ENCODE measurements around the gene FH.

FH gene

DNA sequence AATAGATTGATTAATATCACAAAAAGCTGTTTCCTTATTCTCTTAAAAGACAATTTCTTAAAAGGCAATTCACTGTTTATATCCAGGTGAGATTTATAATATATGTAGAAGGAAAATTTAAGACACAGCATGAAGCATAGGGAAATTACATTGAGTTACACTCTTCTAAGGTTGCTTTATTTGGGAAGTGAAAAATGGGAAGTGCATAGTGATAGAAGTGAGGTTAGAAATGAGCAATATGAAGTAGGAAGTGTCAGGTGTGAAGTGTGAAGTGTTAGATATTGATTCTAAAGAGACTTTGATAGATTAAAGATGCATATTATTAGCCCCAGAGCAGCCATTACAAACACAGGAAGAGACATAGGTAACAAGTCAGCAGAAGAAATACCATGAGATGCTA, 40.3 kb downstream of the FH start:
- TF ChIP-seq, protein P1, sequence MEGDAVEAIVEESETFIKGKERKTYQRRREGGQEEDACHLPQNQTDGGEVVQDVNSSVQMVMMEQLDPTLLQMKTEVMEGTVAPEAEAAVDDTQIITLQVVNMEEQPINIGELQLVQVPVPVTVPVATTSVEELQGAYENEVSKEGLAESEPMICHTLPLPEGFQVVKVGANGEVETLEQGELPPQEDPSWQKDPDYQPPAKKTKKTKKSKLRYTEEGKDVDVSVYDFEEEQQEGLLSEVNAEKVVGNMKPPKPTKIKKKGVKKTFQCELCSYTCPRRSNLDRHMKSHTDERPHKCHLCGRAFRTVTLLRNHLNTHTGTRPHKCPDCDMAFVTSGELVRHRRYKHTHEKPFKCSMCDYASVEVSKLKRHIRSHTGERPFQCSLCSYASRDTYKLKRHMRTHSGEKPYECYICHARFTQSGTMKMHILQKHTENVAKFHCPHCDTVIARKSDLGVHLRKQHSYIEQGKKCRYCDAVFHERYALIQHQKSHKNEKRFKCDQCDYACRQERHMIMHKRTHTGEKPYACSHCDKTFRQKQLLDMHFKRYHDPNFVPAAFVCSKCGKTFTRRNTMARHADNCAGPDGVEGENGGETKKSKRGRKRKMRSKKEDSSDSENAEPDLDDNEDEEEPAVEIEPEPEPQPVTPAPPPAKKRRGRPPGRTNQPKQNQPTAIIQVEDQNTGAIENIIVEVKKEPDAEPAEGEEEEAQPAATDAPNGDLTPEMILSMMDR (IDR thresholded peaks at IDR 0.05; ENCODE audit: low read depth, low read length), result no peak
- DNase-seq, result no peak

DNA sequence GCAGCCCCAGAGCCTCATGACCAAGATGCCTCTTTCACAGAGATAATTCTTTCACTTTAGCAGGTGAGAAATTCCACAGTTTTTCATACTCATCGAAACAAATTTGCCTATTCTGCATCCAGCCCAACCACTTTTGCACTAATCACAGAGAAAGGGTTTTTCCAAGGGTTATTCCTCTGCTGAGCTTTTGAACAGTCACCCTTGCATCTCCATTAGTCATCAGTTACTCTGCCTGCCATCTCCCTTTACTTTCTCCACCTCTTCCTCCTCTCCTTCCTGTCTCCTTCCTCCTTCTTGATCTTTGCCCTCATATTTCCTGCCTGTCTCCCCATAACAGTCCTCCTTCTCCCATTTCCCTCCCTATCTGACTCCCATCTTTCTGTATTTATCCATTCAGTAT, 43.9 kb downstream of the FH start:
- TF ChIP-seq, protein P1 (IDR thresholded peaks at IDR 0.05; ENCODE audit: low read depth, low read length), result no peak
- Histone ChIP-seq H3K4me3 (ENCODE audit: low read depth, low read length) (no peak overlapping the region), H3K36me3 (no peaks in the 10 kb centered on the region), H3K27me3 (ENCODE audit: insufficient read depth, low read depth, severe bottlenecking) (no peaks in the 10 kb centered on the region), H3K9me3 (ENCODE audit: severe bottlenecking) (no peaks in the 10 kb centered on the region), H3K27ac (no peak overlapping the region)
- DNase-seq, result no peak

More for the DNA sequence above, 40.3 kb downstream of the FH start:
- Histone ChIP-seq H3K27ac (no peak overlapping the region), H3K4me3 (ENCODE audit: low read depth, low read length) (no peak overlapping the region), H3K9me3 (ENCODE audit: severe bottlenecking) (no peaks in the 10 kb centered on the region), H3K27me3 (ENCODE audit: insufficient read depth, low read depth, severe bottlenecking) (no peaks in the 10 kb centered on the region), H3K36me3 (no peaks in the 10 kb centered on the region)

DNA sequence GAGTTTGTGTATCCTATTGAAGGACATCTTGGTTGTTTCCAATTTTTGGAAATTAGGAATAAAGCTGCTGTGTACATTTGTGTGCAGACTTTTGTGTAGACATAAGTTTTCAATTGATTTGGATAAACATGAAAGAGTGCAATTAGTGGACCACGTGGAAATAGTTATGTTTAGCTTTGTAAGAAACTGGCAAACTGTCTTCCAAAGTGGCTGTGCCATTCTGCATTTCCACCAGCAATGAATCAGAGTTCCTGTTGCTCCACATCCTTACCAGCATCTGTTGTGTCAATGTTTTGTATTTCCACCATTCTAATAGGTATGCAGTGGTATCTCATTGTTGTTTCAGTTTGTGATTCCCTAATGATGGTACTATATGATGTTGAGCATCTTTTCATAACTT, 46.5 kb downstream of the FH start:
- no peaks in the 10 kb centered on the region for H3K9me3 ChIP-seq (ENCODE audit: severe bottlenecking)
- no peak for DNase-seq
- no peaks in the 10 kb centered on the region for H3K36me3 ChIP-seq
- no peak overlapping the region for H3K4me3 ChIP-seq (ENCODE audit: low read depth, low read length)
- TF ChIP-seq, protein P1 (IDR thresholded peaks at IDR 0.05; ENCODE audit: low read depth, low read length), result no peak
- no peak overlapping the region for H3K27ac ChIP-seq
- H3K27me3 ChIP-seq (ENCODE audit: insufficient read depth, low read depth, severe bottlenecking), result no peaks in the 10 kb centered on the region

DNA sequence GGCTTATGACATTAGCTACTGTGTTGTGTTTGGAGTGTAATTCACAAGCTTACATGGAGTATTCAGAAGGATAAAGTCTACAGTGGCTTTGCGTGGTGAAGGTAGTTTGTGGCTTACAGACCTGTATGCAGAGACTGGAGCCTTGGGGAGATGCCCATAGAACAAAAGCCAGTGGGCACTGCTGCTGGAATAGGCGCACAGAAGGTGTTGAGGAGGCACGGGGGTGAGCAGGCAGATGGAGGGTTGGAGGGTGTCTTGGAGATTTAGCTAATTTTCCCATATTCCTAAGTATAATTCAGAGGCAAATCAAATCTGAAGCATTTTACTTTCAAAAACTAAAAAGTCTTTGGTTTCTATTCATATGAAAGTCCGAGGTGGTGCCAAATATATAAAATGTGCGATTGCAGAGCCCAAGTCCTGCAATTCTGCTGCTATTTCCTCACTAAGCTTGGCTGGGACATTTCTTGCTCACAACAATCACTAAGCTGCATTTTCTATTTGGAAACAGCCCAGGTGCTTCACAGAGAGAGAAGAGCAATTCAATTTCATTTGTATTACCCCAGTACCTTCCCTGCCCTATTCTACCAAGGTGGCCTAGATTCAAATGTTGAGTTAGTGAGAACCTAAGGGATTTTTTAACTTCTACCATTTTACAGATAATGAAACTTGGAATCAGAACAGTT, 48.5 kb downstream of the FH start:
- Histone ChIP-seq H3K27ac (no peak overlapping the region), H3K27me3 (ENCODE audit: insufficient read depth, low read depth, severe bottlenecking) (no peaks in the 10 kb centered on the region), H3K4me3 (ENCODE audit: low read depth, low read length) (no peak overlapping the region), H3K36me3 (no peaks in the 10 kb centered on the region), H3K9me3 (ENCODE audit: severe bottlenecking) (no peaks in the 10 kb centered on the region)
- TF ChIP-seq, protein P1 (IDR thresholded peaks at IDR 0.05; ENCODE audit: low read depth, low read length), result no peak
- no peak for DNase-seq

DNA sequence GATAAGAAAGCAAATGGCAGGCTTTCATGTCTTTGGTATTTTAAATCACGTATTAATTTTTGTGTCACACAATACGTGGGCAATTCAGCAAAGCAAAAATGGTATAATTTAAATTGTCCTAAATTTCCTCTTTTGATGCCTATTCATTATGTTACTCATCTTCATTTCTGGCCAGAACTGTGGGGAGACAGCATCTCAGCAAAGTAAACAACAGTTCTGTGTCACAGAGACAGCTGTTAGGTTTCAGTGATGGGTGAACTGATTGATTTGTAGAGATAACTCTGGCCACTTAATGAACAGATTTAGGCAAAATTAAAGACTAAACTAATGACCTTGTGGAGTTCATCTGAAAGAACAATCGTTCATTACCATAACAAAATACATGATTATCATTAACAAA, 49.2 kb downstream of the FH start:
- DNase-seq, result no peak
- TF ChIP-seq, protein P1 (IDR thresholded peaks at IDR 0.05; ENCODE audit: low read depth, low read length), result no peak

DNA sequence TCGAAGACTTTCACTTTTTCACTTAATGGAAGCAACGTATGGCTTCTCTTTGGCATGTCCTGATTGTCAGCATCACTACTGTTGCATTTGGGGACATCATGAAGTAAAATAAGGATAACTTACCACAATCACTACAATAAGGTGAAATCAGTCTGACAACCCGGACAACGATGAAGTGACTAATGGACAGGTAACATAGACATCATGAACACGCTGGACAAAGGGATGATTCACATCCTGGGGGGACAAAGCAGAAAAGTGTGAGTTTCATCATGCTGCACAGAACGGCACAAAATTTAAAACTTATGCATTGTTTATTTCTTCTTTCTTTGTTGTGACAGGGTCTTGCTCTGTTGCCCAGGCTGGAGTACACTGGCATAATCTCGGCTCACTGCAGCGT, 53.9 kb downstream of the FH start:
- TF ChIP-seq, protein P1 (IDR thresholded peaks at IDR 0.05; ENCODE audit: low read depth, low read length), result no peak
- Histone ChIP-seq H3K36me3 (no peaks in the 10 kb centered on the region), H3K9me3 (ENCODE audit: severe bottlenecking) (peaks cover 8% of the 10 kb centered on the region), H3K27me3 (ENCODE audit: insufficient read depth, low read depth, severe bottlenecking) (no peaks in the 10 kb centered on the region), H3K27ac (no peak overlapping the region), H3K4me3 (ENCODE audit: low read depth, low read length) (no peak overlapping the region)
- no peak for DNase-seq

More for the DNA sequence above, 49.2 kb downstream of the FH start:
- Histone ChIP-seq H3K9me3 (ENCODE audit: severe bottlenecking) (no peaks in the 10 kb centered on the region), H3K4me3 (ENCODE audit: low read depth, low read length) (no peak overlapping the region), H3K36me3 (no peaks in the 10 kb centered on the region), H3K27me3 (ENCODE audit: insufficient read depth, low read depth, severe bottlenecking) (no peaks in the 10 kb centered on the region), H3K27ac (no peak overlapping the region)
